OCI-LY7 (cell line): ENCODE results near the gene CDKL1.

Experiments used
- EZH2phosphoT487 ChIP-seq: fragments of 200-600 bp; sonication (generic); IDR thresholded peaks from 2 replicates; pipeline ENCODE4 v1.6.1; 2018; ENCODE audit warnings: low read depth, borderline replicate concordance, mild to moderate bottlenecking, mixed run types, antibody characterized with exemption, low read length, moderate library complexity, mixed read lengths
- TF ChIP-seq, protein P1 (sequence below): fragments of 200-600 bp; sonication (generic); conservative IDR thresholded peaks from 2 replicates; pipeline ENCODE4 v1.5.1; 2014; ENCODE audit warnings: mild to moderate bottlenecking, antibody characterized with exemption, low read length, moderate library complexity, mixed read lengths

DNA sequence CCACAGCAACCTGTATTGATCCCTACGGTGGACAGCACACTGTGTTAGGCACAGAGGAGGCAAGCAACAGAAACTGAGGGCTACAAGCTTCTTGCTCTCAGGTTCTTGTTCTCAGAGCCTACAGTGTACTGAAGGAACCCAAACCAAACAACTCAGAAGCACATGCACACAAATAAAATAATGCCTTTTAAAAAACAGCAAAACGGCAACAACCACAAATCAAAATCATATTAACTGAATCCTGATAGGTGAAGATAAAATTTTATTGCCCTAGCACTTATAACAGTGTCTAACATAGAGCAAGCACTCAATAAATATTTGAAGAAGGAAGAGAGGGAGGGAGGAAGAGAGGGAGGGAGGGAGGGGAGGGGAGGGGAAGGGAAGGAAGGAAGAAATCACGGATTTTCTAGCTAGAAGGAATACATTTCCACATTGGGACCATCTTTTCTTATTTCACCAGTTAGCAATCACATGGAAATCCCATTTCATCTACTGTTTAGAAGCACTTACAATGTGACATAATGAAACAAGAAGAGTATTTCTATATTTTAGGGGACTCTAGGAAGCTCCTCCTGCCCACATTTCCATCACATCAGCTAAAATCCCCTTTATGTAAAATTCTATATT lies 57.4 kb downstream of the CDKL1 start:
- TF ChIP-seq, protein P1, sequence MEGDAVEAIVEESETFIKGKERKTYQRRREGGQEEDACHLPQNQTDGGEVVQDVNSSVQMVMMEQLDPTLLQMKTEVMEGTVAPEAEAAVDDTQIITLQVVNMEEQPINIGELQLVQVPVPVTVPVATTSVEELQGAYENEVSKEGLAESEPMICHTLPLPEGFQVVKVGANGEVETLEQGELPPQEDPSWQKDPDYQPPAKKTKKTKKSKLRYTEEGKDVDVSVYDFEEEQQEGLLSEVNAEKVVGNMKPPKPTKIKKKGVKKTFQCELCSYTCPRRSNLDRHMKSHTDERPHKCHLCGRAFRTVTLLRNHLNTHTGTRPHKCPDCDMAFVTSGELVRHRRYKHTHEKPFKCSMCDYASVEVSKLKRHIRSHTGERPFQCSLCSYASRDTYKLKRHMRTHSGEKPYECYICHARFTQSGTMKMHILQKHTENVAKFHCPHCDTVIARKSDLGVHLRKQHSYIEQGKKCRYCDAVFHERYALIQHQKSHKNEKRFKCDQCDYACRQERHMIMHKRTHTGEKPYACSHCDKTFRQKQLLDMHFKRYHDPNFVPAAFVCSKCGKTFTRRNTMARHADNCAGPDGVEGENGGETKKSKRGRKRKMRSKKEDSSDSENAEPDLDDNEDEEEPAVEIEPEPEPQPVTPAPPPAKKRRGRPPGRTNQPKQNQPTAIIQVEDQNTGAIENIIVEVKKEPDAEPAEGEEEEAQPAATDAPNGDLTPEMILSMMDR = no peak
- TF ChIP-seq EZH2phosphoT487 = no peak
